Measurements from ENCODE around the gene TOMM20.
A peak's percentile ranks its signal among the peaks of the same experiment; 100 is the strongest.
"Not testable (repeated sequence)": the region's sequence is repeated elsewhere in the genome, so short reads cannot be mapped to it uniquely, and the experiment has no call there.

The TOMM20 gene

GRCh38 chr1:235128456-235129328, at the start of gene TOMM20:
TOMM20 (minus strand) TSS chr1:235128837; CDS start chr1:235128715, 122 bp downstream.
- DNase-seq (ENCODE audit: low read depth in 2 of 2), result peak; percentile 95 to 97

GRCh38 chr1:235176486-235176885, 47.8 kb upstream of the TOMM20 start:
- no peak for DNase-seq (ENCODE audit: low read depth in 2 of 2)

- DNase-seq (ENCODE audit: low read depth in 2 of 2), result no peak
Measured at GRCh38 chr1:235169986-235170385, 41.3 kb upstream of the TOMM20 start.

GRCh38 chr1:235168375-235168774, 39.7 kb upstream of the TOMM20 start:
- DNase-seq (ENCODE audit: low read depth in 2 of 2), result no peak

- no peak for DNase-seq (ENCODE audit: low read depth in 2 of 2)
Measured at GRCh38 chr1:235161685-235162327, 33.2 kb upstream of the TOMM20 start.

- peak; percentile 54 to 68 for DNase-seq (ENCODE audit: low read depth in 2 of 2)
Measured at GRCh38 chr1:235160957-235161684, 32.5 kb upstream of the TOMM20 start, which contains the start of gene RBM34. RBM34 (minus strand) TSS chr1:235161250; CDS start chr1:235161226, 24 bp downstream.

GRCh38 chr1:235160383-235160956, 31.8 kb upstream of the TOMM20 start:
- peak; percentile 2 to 11 for DNase-seq (ENCODE audit: low read depth in 2 of 2)

- not testable (repeated sequence) for DNase-seq (ENCODE audit: low read depth in 2 of 2)
Measured at GRCh38 chr1:235159930-235160329, 31.3 kb upstream of the TOMM20 start.

- DNase-seq (ENCODE audit: low read depth in 2 of 2), result not testable (repeated sequence)
Measured at GRCh38 chr1:235159284-235159683, 30.6 kb upstream of the TOMM20 start.

GRCh38 chr1:235158680-235159079, 30.0 kb upstream of the TOMM20 start:
- no peak for DNase-seq (ENCODE audit: low read depth in 2 of 2)

GRCh38 chr1:235157150-235157549, 28.5 kb upstream of the TOMM20 start:
- no peak for DNase-seq (ENCODE audit: low read depth in 2 of 2)

- no peak for DNase-seq (ENCODE audit: low read depth in 2 of 2)
Measured at GRCh38 chr1:235156740-235157139, 28.1 kb upstream of the TOMM20 start.

DNA sequence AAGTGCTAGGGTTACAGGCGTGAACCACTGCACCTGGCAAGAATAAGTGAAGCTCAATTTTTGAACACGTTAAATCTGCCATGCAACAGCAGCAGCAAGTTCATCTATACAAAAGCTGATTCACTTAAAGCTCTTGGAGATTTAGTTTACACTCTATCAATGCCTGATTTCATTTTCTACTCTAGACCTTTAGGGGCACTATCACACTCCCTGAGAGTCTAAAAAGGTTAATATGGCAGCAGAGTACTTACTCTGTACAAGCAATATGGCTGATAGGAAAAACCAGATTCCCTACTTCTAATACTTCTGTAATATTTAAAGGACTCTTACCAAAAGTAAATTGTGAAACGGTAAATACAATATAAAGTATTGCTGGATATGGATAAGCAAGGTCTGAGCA, 27.6 kb upstream of the TOMM20 start:
- no peak for DNase-seq (ENCODE audit: low read depth in 2 of 2)

DNA sequence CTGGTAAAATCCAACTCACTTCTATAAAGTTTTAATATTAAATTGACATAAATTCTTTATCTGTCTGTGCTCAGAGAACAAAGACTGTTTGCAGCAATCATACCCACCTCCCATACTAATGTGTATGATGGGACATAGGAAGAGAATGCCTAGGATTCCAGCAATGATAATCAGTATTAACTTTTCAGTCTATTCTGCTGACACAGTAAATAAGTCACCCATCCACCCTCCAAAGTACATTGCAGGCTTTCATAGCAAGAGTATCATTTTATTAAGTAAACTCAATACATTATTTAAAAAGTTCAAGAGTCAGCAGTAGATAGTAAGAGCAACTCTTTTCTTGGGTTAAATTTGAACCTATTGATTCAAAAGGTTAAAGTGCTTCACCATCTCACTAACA, 23.6 kb upstream of the TOMM20 start:
- DNase-seq (ENCODE audit: low read depth in 2 of 2), result no peak

- no peak for DNase-seq (ENCODE audit: low read depth in 2 of 2)
Measured at GRCh38 chr1:235151033-235151432, 22.4 kb upstream of the TOMM20 start.

DNA sequence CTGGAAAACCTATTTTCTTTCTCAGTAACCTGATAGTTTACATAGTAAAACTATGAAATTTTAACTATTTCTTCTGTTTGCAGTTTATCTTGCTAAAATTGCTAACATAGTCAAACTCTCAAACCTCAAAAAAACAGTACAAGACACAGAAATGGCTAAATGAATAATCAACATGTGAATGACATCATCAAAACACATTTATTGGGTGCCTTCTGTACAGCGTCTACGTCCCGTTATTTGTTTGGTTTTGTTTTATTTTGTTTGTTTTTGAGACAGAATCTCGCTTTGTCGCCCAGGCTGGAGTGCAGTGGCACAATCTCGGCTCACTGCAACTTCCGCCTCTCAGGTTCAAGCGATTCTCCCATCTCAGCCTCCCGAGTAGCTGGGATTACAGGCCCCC, 21.2 kb upstream of the TOMM20 start:
- no peak for DNase-seq (ENCODE audit: low read depth in 2 of 2)

DNA sequence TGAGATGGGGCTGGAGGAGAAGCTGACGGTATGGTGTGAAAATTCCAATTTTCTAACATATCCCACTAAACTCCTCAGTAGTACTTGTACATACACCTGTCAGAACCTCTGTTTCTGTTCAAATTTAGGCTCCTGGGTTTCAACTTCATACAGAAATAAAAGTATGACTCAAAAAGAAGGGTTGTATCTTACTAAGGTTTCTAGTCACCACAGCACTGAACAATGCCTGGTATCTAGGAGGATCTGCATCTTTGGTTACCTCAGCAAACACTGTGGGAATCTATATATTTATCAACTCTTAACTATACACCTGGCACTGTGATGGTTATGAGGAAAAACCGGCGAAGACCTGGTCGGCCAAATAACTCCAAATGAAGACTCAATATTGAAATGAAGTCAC, 18.6 kb upstream of the TOMM20 start:
- DNase-seq (ENCODE audit: low read depth in 2 of 2), result no peak

DNA sequence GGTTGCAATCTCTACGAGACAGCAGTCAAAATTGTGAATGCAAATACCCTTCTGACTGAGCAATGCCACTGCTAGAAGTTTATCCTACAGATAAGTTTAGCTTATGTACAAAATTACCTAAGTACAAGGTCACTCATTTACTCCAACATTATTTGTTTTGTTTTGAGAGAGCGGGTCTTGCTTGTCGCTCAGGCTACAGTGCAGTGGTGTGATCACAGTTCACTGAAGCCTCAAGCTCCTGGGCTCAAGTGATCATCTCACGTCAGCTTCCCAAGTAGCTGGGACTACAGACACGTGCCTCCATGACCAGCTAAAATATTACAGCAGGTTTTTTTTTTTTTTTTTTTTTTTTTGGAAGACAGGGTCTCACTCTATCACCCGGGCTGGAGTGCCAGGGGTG, 17.0 kb upstream of the TOMM20 start:
- DNase-seq (ENCODE audit: low read depth in 2 of 2), result no peak

DNA sequence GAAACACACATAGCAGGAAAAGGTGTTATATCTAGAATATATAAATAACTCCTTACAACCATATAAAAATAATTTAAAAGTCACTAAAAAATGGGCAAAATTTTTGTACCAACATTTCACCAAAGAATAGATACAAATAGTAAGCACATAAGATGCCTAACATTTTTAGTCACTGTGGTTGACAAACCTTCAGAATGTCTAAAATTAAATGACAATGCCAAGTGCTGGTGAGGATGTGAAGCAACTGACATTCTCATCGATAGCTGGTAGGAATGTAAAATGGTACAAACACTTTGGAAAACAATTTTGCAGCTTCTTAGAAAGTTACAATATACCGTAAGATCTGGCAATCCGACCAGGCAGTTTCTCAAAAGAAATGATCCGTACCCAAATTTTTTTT, 14.4 kb upstream of the TOMM20 start:
- no peak for DNase-seq (ENCODE audit: low read depth in 2 of 2)

GRCh38 chr1:235139315-235139714, 10.7 kb upstream of the TOMM20 start:
- DNase-seq (ENCODE audit: low read depth in 2 of 2), result no peak

DNA sequence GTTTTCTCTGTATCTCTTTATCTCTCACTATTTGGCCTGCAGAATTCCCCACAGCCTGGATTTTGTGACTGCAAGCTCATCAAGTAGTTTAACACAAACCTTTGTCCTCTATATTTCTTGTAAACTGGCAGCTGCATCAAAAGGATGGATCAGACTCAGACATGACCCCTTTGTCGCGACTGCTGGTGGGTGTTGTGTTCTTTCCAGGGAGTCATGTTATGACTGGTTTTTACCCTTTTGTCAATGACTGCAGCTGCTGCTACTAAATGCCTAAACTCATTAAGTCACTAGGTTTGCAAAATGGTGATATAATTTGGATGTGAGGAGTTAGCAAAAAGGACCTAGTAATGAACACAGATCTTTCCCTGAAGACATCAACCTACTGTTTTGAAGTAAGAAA, 10.2 kb upstream of the TOMM20 start:
- DNase-seq (ENCODE audit: low read depth in 2 of 2), result no peak

DNA sequence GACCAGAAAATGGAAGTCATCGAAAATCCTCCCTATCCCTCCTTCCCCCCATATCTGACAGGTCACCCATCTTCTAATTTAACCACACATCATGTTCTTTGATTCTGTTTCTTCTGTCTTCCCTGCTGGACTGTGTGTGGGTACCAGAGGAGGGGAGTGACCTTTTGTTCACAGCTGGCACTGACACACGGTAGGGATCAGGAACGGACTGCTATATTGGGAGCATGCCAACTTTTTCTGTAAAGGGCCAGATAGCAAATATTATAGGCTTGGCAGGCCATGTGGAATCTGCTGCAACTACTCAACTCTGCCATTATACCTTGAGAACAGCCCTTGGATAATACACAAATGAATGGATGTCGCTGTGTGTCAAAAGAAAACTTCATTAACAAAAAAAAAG, 7.5 kb upstream of the TOMM20 start:
- no peak for DNase-seq (ENCODE audit: low read depth in 2 of 2)

Measured in fibroblast of skin of left biceps (primary cell).